ENCODE results near the gene LYPD3. TPM values are rescaled to one million over a fixed set of nuclear protein-coding genes. Genes with fewer than 3 reads are reported as not detected.

The LYPD3 gene
- total RNA-seq, 1 donor from 2014 or later = 0.24 TPM

GRCh38 chr19:43470288-43470687 is 4.9 kb upstream of the LYPD3 start:
- H3K9me3 Mint-ChIP-seq = no peaks in the 10 kb centered on the region
- no peaks in the 10 kb centered on the region for H3K79me2 ChIP-seq (ENCODE audit: low read depth)
- H3K36me3 Mint-ChIP-seq = no peaks in the 10 kb centered on the region
- H3K27me3 Mint-ChIP-seq (ENCODE audit: insufficient read depth, low read depth) = peaks cover 18% of the 10 kb centered on the region
- no peak overlapping the region for H3K4me2 ChIP-seq
- H3K4me3 Mint-ChIP-seq = no peak overlapping the region
- H4K20me1 ChIP-seq (ENCODE audit: low read depth) = no peaks in the 10 kb centered on the region
- no peaks in the 10 kb centered on the region for H3K4me1 ChIP-seq
- no peak overlapping the region for H3K27ac Mint-ChIP-seq
- H3K36me3 ChIP-seq = no peaks in the 10 kb centered on the region
- no peaks in the 10 kb centered on the region for H3K9me3 ChIP-seq (ENCODE audit: low read depth)
- peaks cover 7% of the 10 kb centered on the region for H3F3A ChIP-seq (ENCODE audit: low read depth)
- peaks cover 36% of the 10 kb centered on the region for H3K27me3 ChIP-seq
- no peak overlapping the region for H2AFZ ChIP-seq (replicated peaks)
- DNase-seq (ENCODE audit: low spot score) = no peak
- no peak for TF ChIP-seq EZH2phosphoT487 (IDR thresholded peaks at IDR 0.05)
- TF ChIP-seq CTCF (IDR thresholded peaks at IDR 0.05) = no peak
- no peak for TF ChIP-seq EZH2 (IDR thresholded peaks at IDR 0.05)
- H3K4me1 Mint-ChIP-seq = peaks cover 8% of the 10 kb centered on the region
- no peak overlapping the region for H3K4me3 ChIP-seq
- no peak overlapping the region for H3K27ac ChIP-seq
- no peak overlapping the region for H3K9ac ChIP-seq

DNA sequence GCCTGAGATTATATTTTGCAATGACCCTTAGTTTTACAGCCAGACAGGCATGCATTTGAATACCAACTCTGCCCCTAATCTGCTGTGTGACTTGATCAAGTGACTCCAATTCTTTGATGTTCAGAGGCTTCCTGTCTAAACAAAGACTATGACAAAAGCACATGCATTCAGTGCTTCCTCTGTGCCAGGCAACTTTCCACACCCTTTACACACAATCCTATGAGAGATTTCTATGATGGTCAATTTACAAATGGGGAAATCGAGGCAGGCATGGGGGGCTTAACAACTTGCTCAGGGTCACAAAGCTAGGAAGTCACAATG is 3.7 kb upstream of the LYPD3 start:
- Histone ChIP-seq H3K36me3 (no peaks in the 10 kb centered on the region), H2AFZ (replicated peaks) (no peak overlapping the region), H3K9ac (no peak overlapping the region), H3K27me3 (peaks cover 39% of the 10 kb centered on the region), H3K4me2 (no peak overlapping the region), H4K20me1 (ENCODE audit: low read depth) (no peaks in the 10 kb centered on the region), H3F3A (ENCODE audit: low read depth) (peaks cover 4% of the 10 kb centered on the region), H3K79me2 (ENCODE audit: low read depth) (no peaks in the 10 kb centered on the region), H3K4me3 (no peak overlapping the region), H3K27ac (no peak overlapping the region), H3K4me1 (no peaks in the 10 kb centered on the region), H3K9me3 (ENCODE audit: low read depth) (no peaks in the 10 kb centered on the region)
- DNase-seq (ENCODE audit: low spot score) = no peak
- no peak overlapping the region for H3K4me3 Mint-ChIP-seq
- no peaks in the 10 kb centered on the region for H3K36me3 Mint-ChIP-seq
- peaks cover 22% of the 10 kb centered on the region for H3K27me3 Mint-ChIP-seq (ENCODE audit: insufficient read depth, low read depth)
- H3K27ac Mint-ChIP-seq = no peak overlapping the region
- no peak for TF ChIP-seq EZH2 (IDR thresholded peaks at IDR 0.05)
- no peak for TF ChIP-seq EZH2phosphoT487 (IDR thresholded peaks at IDR 0.05)
- TF ChIP-seq CTCF (IDR thresholded peaks at IDR 0.05) = no peak
- peaks cover 13% of the 10 kb centered on the region for H3K4me1 Mint-ChIP-seq
- no peaks in the 10 kb centered on the region for H3K9me3 Mint-ChIP-seq

- Mint-ChIP-seq H3K36me3 (no peaks in the 10 kb centered on the region), H3K9me3 (no peaks in the 10 kb centered on the region), H3K27ac (no peak overlapping the region), H3K27me3 (ENCODE audit: insufficient read depth, low read depth) (peaks cover 24% of the 10 kb centered on the region), H3K4me3 (no peak overlapping the region), H3K4me1 (peaks cover 13% of the 10 kb centered on the region)
- Histone ChIP-seq H3K9me3 (ENCODE audit: low read depth) (no peaks in the 10 kb centered on the region), H3K36me3 (no peaks in the 10 kb centered on the region), H3K79me2 (ENCODE audit: low read depth) (no peaks in the 10 kb centered on the region), H4K20me1 (ENCODE audit: low read depth) (no peaks in the 10 kb centered on the region), H3K9ac (no peak overlapping the region), H2AFZ (replicated peaks) (no peak overlapping the region), H3F3A (ENCODE audit: low read depth) (peaks cover 8% of the 10 kb centered on the region), H3K4me3 (no peak overlapping the region), H3K27ac (no peak overlapping the region), H3K4me1 (no peaks in the 10 kb centered on the region), H3K4me2 (no peak overlapping the region), H3K27me3 (peaks cover 36% of the 10 kb centered on the region)
- TF ChIP-seq CTCF (IDR thresholded peaks at IDR 0.05) (no peak), EZH2phosphoT487 (IDR thresholded peaks at IDR 0.05) (no peak), EZH2 (IDR thresholded peaks at IDR 0.05) (no peak)
- no peak for DNase-seq (ENCODE audit: low spot score)
These were observed 3.1 kb upstream of the LYPD3 start for GRCh38 chr19:43468354-43469159.

All from neural progenitor cell (in vitro differentiated cells).